Astrocyte (in vitro differentiated cells and primary cell): ENCODE measurements around the gene ENKD1.

ENCODE experiments used
- CTCF ChIP-seq: IDR thresholded peaks from 2 replicates; pipeline ENCODE4 v1.5.1; 2011; ENCODE audit warnings: low read depth, mild to moderate bottlenecking, inconsistent platforms, low read length, moderate library complexity; ENCODE audit not compliant: insufficient read depth
- EZH2 ChIP-seq: IDR thresholded peaks from 2 replicates; pipeline ENCODE4 v1.6.1; 2012; ENCODE audit warnings: mild to moderate bottlenecking, low read length, inconsistent platforms; ENCODE audit not compliant: insufficient read depth

- TF ChIP-seq CTCF (no peak), EZH2 (no peak)
These were observed 41.2 kb upstream of the ENKD1 start for GRCh38 chr16:67707790-67708189.
